HG02981 (cell line): ENCODE measurements around the gene PGAM2.

Source experiments
- ATAC-seq: cut with Tn5 transposase; IDR thresholded peaks from one replicate; pipeline ENCODE4 v1.9.1; 2021; ENCODE audit warnings: mild to moderate bottlenecking, moderate library complexity; ENCODE audit not compliant: unreplicated experiment

PGAM2 gene

GRCh38 chr7:44067064-44067951 lies 1.9 kb upstream of the PGAM2 start:
- no peak for ATAC-seq

GRCh38 chr7:44066494-44067063 lies 1.2 kb upstream of the PGAM2 start:
- ATAC-seq, result no peak

DNA sequence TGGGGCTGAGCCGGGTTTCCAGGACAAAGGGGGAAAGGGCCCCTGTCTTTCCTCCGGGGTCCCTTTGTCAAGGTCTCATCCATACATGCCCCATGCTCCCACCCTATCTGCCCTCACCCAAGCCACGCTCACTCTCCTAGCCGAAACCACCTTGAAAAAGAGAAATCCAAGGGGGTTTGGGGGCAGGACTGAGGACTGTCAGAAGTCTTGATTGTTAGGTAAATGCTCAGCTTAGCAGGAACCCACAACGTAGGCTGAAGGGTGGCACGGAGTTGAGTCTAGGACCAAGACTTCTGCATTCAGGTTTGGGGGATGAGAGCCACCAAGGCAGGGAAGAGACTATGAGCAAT lies 719 bp upstream of the PGAM2 start:
- no peak for ATAC-seq

- ATAC-seq, result no peak
Measured at GRCh38 chr7:44064791-44065430, 456 bp downstream of the PGAM2 start.

DNA sequence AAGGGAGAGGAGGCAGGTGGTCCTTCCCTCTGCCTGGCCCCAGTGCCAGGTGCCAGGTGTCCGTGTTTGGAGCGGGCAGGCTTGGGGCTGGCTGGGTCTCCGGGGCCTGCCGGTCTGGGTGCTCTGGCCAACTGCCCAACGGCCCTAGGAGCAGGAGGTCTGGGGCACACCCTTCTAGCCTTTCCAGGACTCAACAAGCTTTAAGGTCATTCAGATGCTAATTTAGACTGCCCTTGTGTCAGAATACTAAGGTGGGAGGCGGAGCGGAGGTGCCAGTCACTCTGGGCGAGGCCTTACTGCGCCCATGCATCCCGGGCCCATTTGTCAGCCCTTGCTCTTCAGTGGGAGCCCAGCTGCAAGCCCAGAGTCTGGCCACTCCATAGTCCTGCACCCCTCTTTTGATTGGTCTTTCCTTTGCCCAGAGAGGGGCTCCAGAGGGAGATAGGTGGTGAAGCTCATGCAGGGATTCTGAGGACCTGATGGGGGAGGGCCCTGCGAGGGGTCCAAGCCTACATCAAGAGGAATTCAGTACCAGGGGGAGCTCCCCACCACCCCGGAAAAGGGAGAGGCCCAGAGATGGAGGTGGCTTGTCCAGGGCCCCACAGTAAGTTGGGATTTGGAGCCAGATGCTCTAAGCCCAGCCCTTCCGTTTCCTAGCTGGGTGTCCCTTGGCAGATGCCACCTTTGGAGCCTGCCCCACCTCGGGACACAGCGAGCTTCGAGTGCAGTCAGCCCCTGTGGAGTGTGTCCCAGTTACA lies 1.3 kb downstream of the PGAM2 start:
- ATAC-seq, result no peak

GRCh38 chr7:44063547-44063893 lies 1.8 kb downstream of the PGAM2 start:
- ATAC-seq, result no peak

DNA sequence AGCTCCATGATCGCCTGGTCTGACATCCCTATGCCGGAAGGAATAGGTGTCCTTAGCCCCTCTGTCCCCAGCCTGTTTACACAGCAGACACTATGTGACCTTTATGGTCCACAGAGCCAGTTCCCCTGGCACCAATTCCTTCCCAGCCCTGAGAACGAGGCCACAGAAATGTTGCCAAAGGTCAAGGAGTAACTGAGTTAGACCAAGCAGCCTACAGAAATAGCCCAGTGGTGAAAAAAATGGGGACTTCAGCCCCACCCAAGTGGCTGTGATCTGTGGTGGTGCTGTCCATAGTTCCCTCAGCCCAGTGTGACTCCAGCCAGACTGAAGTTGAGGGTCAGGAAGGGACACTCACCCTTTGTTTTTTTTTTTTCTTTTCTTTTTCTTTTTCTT lies 2.5 kb downstream of the PGAM2 start:
- ATAC-seq, result no peak

DNA sequence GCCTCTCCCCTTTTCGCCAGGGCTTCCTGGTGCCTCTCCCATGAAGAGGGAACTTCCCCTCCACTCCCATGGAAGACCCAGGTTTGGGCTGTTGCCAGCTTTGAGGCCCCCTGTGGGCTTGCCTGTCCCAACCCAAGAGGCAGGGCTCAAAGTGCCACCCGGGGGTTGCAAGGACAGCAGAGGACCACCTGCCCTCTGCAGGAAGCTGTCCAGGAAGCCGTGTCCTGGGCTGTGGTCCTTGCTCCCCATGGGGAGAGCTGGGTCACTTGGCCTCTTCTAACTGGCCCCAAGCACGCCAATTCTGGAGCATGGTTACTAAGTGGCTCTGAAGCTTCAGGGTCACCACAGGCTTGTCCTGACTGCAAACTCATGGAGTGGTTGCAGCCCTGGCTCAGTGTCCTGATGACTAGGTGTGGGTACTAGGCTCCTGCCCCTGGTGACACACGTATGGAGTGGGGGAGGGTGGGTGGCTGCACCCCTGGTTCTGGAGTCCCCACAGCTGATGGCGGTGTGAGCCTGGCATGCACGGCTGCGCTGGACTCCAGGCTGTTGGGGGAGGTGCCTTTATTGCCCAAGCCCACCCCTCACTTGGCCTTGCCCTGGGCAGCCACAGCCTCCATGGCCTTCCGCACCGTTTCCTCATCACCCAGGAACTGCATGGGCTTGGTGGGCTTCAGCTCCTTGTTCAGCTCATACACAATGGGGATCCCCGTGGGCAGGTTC lies 3.0 kb downstream of the PGAM2 start:
- no peak for ATAC-seq

DNA sequence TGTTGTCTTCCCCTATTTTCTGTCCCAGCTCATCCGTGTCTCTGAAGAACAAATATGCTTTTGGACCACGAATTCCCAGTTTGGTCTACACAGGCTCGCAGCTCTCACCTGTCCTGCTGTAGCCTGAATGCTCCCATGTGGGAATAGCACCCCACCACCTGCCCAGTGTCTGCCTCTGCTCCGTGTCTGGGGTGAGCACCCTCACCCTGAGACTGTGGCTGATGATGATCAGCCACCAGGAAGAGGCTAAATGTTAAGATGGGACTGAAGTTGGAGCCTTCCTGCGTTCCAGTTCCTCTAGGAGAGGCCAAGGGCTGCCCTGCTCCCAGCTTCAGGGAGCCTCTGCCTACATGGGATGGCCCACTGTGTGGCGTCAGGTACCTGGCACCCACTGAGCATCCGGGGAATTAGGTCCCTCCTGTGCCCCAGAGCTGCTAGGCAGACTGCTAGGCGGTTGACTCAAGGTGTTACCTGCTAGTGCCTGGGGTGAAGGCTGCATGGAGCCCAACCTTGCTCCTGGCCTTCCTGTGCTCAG lies 3.7 kb downstream of the PGAM2 start:
- ATAC-seq, result no peak

DNA sequence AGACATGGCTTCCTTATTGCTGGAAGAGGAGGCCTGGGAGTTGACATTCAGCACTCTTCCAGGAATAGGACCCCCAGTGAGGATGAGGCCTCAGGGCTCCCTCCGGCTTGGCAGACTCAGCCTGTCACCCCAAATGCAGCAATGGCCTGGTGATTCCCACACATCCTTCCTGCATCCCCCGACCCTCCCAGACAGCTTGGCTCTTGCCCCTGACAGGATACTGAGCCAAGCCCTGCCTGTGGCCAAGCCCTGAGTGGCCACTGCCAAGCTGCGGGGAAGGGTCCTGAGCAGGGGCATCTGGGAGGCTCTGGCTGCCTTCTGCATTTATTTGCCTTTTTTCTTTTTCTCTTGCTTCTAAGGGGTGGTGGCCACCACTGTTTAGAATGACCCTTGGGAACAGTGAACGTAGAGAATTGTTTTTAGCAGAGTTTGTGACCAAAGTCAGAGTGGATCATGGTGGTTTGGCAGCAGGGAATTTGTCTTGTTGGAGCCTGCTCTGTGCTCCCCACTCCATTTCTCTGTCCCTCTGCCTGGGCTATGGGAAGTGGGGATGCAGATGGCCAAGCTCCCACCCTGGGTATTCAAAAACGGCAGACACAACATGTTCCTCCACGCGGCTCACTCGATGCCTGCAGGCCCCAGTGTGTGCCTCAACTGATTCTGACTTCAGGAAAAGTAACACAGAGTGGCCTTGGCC lies 4.3 kb downstream of the PGAM2 start:
- no peak for ATAC-seq

GRCh38 chr7:44060091-44060947 lies 5.0 kb downstream of the PGAM2 start:
- ATAC-seq, result no peak

DNA sequence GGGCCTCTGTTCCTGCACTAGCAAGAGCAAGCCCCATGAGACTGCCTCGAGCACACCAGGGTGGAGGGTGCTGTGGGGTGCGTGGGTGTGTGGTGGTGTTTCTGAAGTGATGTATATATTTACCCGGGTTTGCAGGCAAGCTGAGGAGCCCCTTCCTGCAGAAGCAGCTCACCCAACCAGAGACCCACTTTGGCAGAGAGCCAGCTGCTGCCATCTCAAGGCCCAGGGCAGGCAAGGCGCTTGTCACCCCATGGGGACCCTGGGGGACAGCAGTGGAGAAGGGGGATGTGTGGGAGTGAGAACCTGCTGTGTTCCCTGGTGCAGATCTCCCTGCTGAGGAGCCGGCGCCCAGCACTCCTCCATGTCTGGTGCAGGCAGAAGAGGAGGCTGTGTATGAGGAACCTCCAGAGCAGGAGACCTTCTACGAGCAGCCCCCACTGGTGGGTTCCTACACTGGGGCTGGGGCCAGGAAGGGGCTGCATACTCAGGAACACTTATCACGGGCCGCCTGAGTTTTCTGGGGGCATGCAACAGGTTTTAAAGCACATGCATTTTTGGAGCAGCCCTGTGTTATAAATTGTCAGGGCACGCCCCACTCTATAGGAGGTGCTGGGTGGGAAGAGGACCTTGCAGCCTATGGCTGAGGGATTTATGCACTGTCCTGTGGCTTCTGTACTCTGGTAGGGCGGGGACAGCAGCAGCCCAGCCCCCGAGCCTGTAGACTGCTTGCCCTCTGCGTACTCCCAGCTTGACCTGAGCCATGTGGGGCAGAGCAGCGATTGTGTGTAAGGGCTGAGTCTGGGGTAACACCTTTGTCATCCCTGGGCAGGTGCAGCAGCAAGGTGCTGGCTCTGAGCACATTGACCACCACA lies 5.9 kb downstream of the PGAM2 start:
- no peak for ATAC-seq

GRCh38 chr7:44058759-44059218 lies 6.6 kb downstream of the PGAM2 start:
- ATAC-seq, result no peak

- ATAC-seq, result no peak
Measured at GRCh38 chr7:44057849-44058758, 7.3 kb downstream of the PGAM2 start.

DNA sequence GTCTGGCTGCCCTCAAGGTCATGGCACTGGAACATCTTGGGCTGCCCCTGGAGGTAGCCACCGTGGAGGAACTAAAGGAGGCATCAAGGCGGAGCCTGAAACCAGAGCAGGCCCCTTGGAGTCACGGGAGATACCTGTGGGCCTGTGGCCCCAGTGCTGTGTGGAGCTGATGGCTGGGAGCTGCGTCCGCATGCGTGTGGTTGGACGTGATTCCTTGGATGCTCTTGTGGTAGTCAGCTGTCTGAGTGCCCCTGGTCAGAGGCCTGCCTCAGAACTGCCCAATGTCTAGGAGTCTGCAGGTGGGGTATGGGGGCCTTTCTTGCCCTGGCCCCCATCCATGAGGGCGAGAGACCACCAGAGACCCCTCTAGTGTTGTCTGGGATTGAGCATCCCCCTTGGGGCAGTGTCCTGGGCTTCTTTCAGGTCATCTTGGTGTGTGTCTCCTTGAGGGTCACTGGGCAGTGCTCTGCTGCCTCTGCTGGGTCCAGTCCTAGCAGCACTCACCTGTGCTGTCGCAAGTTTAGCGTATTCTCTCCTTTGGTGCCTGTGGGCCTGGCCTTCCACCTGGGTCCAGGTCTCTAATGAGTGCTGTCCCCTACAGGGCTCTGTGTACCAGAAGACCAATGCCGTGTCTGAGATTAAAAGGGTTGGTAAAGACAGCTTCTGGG lies 8.1 kb downstream of the PGAM2 start:
- no peak for ATAC-seq

GRCh38 chr7:44056681-44057080 lies 8.7 kb downstream of the PGAM2 start:
- ATAC-seq, result no peak
